ENCODE results near the gene FANK1. TPM values are rescaled to one million over a fixed set of nuclear protein-coding genes. Genes with fewer than 3 reads are reported as not detected.

The FANK1 gene
- total and polyA plus RNA-seq, 12 donors, result 1.7 to 23.7 (median 4.6) TPM

- Histone ChIP-seq H3K4me3 (no peak overlapping the region), H3K4me1 (replicated peaks in 1 of 2) (no peaks in the 10 kb centered on the region), H3K27me3 (no peaks in the 10 kb centered on the region), H3K27ac (no peak overlapping the region), H3K9me3 (replicated peaks in 1 of 3) (no peaks in the 10 kb centered on the region), H3K36me3 (replicated peaks in 1 of 2) (no peaks in the 10 kb centered on the region)
- intact Hi-C loops (cut with DNase I), result no loop called here
- DNase-seq, result no peak
- TF ChIP-seq POLR2A (IDR thresholded peaks at IDR 0.05) (no peak), CTCF (IDR thresholded peaks at IDR 0.05) (no peak)
- WGBS, 4 donors, result 98 to 100% (median 99%) methylated on average over 2 of the region's 2 CpGs
These were observed 94.6 kb downstream of the FANK1 start for GRCh38 chr10:125990974-125991373.

GRCh38 chr10:125991392-125991791, 95.0 kb downstream of the FANK1 start:
- H3K27ac ChIP-seq, result no peak overlapping the region
- no peaks in the 10 kb centered on the region for H3K4me1 ChIP-seq (replicated peaks in 1 of 2)
- intact Hi-C loops (cut with DNase I), result no loop called here
- TF ChIP-seq POLR2A (IDR thresholded peaks at IDR 0.05) (no peak), CTCF (IDR thresholded peaks at IDR 0.05) (no peak)
- DNase-seq, result no peak
- H3K27me3 ChIP-seq, result no peaks in the 10 kb centered on the region
- no peaks in the 10 kb centered on the region for H3K36me3 ChIP-seq (replicated peaks in 1 of 2)
- H3K9me3 ChIP-seq (replicated peaks in 1 of 3), result no peaks in the 10 kb centered on the region
- H3K4me3 ChIP-seq, result no peak overlapping the region
- 78 to 94% (median 88%) methylated on average over 1 of the region's 1 CpG for WGBS, 4 donors

GRCh38 chr10:125992254-125992653, 95.9 kb downstream of the FANK1 start:
- TF ChIP-seq CTCF (IDR thresholded peaks at IDR 0.05), result no peak
- TF ChIP-seq POLR2A (IDR thresholded peaks at IDR 0.05), result no peak
- Histone ChIP-seq H3K4me1 (replicated peaks in 1 of 2) (no peaks in the 10 kb centered on the region), H3K27ac (no peak overlapping the region), H3K4me3 (no peak overlapping the region), H3K9me3 (replicated peaks in 1 of 3) (no peaks in the 10 kb centered on the region), H3K36me3 (replicated peaks in 1 of 2) (no peaks in the 10 kb centered on the region), H3K27me3 (no peaks in the 10 kb centered on the region)
- WGBS, 4 donors, result 81 to 89% (median 83%) methylated on average over 6 to 7 of the region's 7 CpGs
- intact Hi-C loops (cut with DNase I), result no loop called here
- no peak for DNase-seq

GRCh38 chr10:125994601-125995000, 98.2 kb downstream of the FANK1 start:
- intact Hi-C loops (cut with DNase I), result no loop called here
- DNase-seq, result no peak
- H3K9me3 ChIP-seq (replicated peaks in 1 of 3), result no peaks in the 10 kb centered on the region
- no peak overlapping the region for H3K27ac ChIP-seq
- 89 to 95% (median 93%) methylated on average over 6 of the region's 6 CpGs for WGBS, 4 donors
- no peaks in the 10 kb centered on the region for H3K27me3 ChIP-seq
- TF ChIP-seq CTCF (IDR thresholded peaks at IDR 0.05) (no peak), POLR2A (IDR thresholded peaks at IDR 0.05) (no peak)
- H3K4me1 ChIP-seq (replicated peaks in 1 of 2), result no peaks in the 10 kb centered on the region
- no peaks in the 10 kb centered on the region for H3K36me3 ChIP-seq (replicated peaks in 1 of 2)
- no peak overlapping the region for H3K4me3 ChIP-seq
